Body of pancreas (tissue), 4 donors: ENCODE data around the gene PNLIPRP1.

Source experiments
- CTCF ChIP-seq, 7 experiments: fragments of 450-650 bp in 4 of 7; fragments of 200-600 bp in 3 of 7; sonication (generic) in 3 of 7; IDR thresholded peaks; one replicate each; pipeline ENCODE4 v1.5.1; 2016 to 2019; ENCODE audit warnings: antibody characterized with exemption in 7 of 7
- POLR2A ChIP-seq, 3 donors: fragments of 450-650 bp; IDR thresholded peaks; one replicate each; pipeline ENCODE4 v1.6.1; 2016; ENCODE audit warnings: antibody characterized with exemption in 3 of 3, mild to moderate bottlenecking in 2 of 3

- TF ChIP-seq CTCF (IDR thresholded peaks at IDR 0.05) = no peak
- TF ChIP-seq POLR2A (IDR thresholded peaks at IDR 0.05) = peak; percentile 34 to 56 (median 47)
Observed at GRCh38 chr10:116657863-116658551, 67.2 kb downstream of the PNLIPRP1 start.
